ENCODE measurements around the gene JPT2. TPM values are rescaled to one million over a fixed set of nuclear protein-coding genes. Genes with fewer than 3 reads are reported as not detected.

The JPT2 gene
- total RNA-seq, 2 experiments from 2014 or later: 61.5 to 62.2 TPM

GRCh38 chr16:1676661-1677060 is 1.4 kb upstream of the JPT2 start:
- no peak for ATAC-seq
- no peaks in the 10 kb centered on the region for H3K9me3 Mint-ChIP-seq
- POLR2A ChIA-PET: interaction anchor here (1.3 kb wide), 2 partner anchors 17 to 106 kb away, joined by 3 read pairs; partner anchors contain the start of genes NUBP2 and SPSB3
- peaks cover 31% of the 10 kb centered on the region for H3K4me1 Mint-ChIP-seq (ENCODE audit: low read depth)
- intact Hi-C loops (cut with micrococcal nuclease): no loop called here
- no peak overlapping the region for H3K27ac Mint-ChIP-seq
- no peaks in the 10 kb centered on the region for H3K27me3 Mint-ChIP-seq
- CTCF ChIA-PET: interaction anchor here (1.7 kb wide), 1 partner anchor 29 kb away, joined by 7 read pairs; the partner anchor contains the start of gene MAPK8IP3
- peak overlapping the region; percentile 44 for H3K4me3 Mint-ChIP-seq
- no peak for TF ChIP-seq CTCF (IDR thresholded peaks at IDR 0.05)
- no peak for DNase-seq
- H3K36me3 Mint-ChIP-seq (ENCODE audit: low read depth): peaks cover 33% of the 10 kb centered on the region

GRCh38 chr16:1677339-1677738 is 740 bp upstream of the JPT2 start:
- Mint-ChIP-seq H3K4me1 (ENCODE audit: low read depth) (peaks cover 32% of the 10 kb centered on the region), H3K36me3 (ENCODE audit: low read depth) (peaks cover 32% of the 10 kb centered on the region), H3K27me3 (no peaks in the 10 kb centered on the region), H3K9me3 (no peaks in the 10 kb centered on the region), H3K27ac (no peak overlapping the region), H3K4me3 (peak overlapping the region; percentile 44)
- DNase-seq: no peak
- TF ChIP-seq CTCF (IDR thresholded peaks at IDR 0.05): no peak
- ChIA-PET CTCF (interaction anchor here (0.6 to 2.0 kb wide), 5 partner anchors 28 to 163 kb away, joined by 3 to 20 read pairs (median 6); partner anchors contain the start of genes MAPK8IP3 and TMEM204), POLR2A (interaction anchor here (0.7 to 3.6 kb wide), 5 partner anchors 9 to 40 kb away, joined by 3 to 14 read pairs (median 4); partner anchors contain the start of gene MAPK8IP3)
- no peak for ATAC-seq
- intact Hi-C loops (cut with micrococcal nuclease): no loop called here

- Mint-ChIP-seq H3K27ac (peak overlapping the region; percentile 84), H3K9me3 (no peaks in the 10 kb centered on the region), H3K36me3 (ENCODE audit: low read depth) (peaks cover 26% of the 10 kb centered on the region), H3K27me3 (no peaks in the 10 kb centered on the region), H3K4me3 (peak overlapping the region; percentile 82), H3K4me1 (ENCODE audit: low read depth) (peaks cover 32% of the 10 kb centered on the region)
- ATAC-seq: no peak
- DNase-seq: peak; percentile 46
- CTCF ChIA-PET: interaction anchor here (0.9 to 2.0 kb wide), 3 partner anchors 27 to 45 kb away, joined by 3 to 20 read pairs (median 6); partner anchors contain the start of gene MAPK8IP3
- intact Hi-C loops (cut with micrococcal nuclease): no loop called here
- POLR2A ChIA-PET: interaction anchor here (0.9 to 3.6 kb wide), 7 partner anchors 11 to 93 kb away, joined by 3 to 14 read pairs (median 4); partner anchors contain the start of genes MAPK8IP3 and NME3
- no peak for TF ChIP-seq CTCF (IDR thresholded peaks at IDR 0.05)
Measured at GRCh38 chr16:1678500-1679098, 520 bp downstream of the JPT2 start.

GRCh38 chr16:1680361-1680760 is 2.3 kb downstream of the JPT2 start:
- no peaks in the 10 kb centered on the region for H3K9me3 Mint-ChIP-seq
- peak overlapping the region; percentile 33 for H3K4me3 Mint-ChIP-seq
- ChIA-PET CTCF (interaction anchor here (1.3 kb wide), 1 partner anchor 25 kb away, joined by 4 read pairs; the partner anchor contains the start of gene MAPK8IP3), POLR2A (interaction anchor here (3.6 kb wide), 1 partner anchor 25 kb away, joined by 14 read pairs; the partner anchor contains the start of gene MAPK8IP3)
- no peak overlapping the region for H3K27ac Mint-ChIP-seq
- no peak for TF ChIP-seq CTCF (IDR thresholded peaks at IDR 0.05)
- H3K36me3 Mint-ChIP-seq (ENCODE audit: low read depth): peaks cover 23% of the 10 kb centered on the region
- H3K27me3 Mint-ChIP-seq: no peaks in the 10 kb centered on the region
- ATAC-seq (no peak), DNase-seq (no peak)
- intact Hi-C loops (cut with micrococcal nuclease): no loop called here
- peaks cover 32% of the 10 kb centered on the region for H3K4me1 Mint-ChIP-seq (ENCODE audit: low read depth)

- ATAC-seq (no peak), DNase-seq (no peak)
- Mint-ChIP-seq H3K4me3 (no peak overlapping the region), H3K27ac (no peak overlapping the region), H3K27me3 (no peaks in the 10 kb centered on the region), H3K4me1 (ENCODE audit: low read depth) (peaks cover 32% of the 10 kb centered on the region), H3K9me3 (no peaks in the 10 kb centered on the region), H3K36me3 (ENCODE audit: low read depth) (peaks cover 28% of the 10 kb centered on the region)
- CTCF ChIA-PET: interaction anchor here (1.3 kb wide), 1 partner anchor 25 kb away, joined by 4 read pairs; the partner anchor contains the start of gene MAPK8IP3
- intact Hi-C loops (cut with micrococcal nuclease): no loop called here
- TF ChIP-seq CTCF (IDR thresholded peaks at IDR 0.05): no peak
- POLR2A ChIA-PET: no interaction called here
Measured at GRCh38 chr16:1681032-1681431, 3.0 kb downstream of the JPT2 start.

Measured in activated CD8-positive, alpha-beta T cell treated with anti-CD3 and anti-CD28 coated beads for 36 hours (primary cell).